HEK293 (cell line): Measurements from ENCODE around the gene VSTM2B.

Source experiments
- CTCF ChIA-PET: fragments of 350-600 bp; formaldehyde crosslinking; extraction: SDS; loops from one replicate; lab custom pipeline; 2021; ENCODE audit warnings: antibody characterized with exemption; lab: Yijun Ruan, JAX
- POLR2A ChIA-PET: fragments of 300-600 bp; formaldehyde crosslinking; extraction: SDS; loops from one replicate; lab custom pipeline; 2020; ENCODE audit warnings: antibody characterized with exemption, inconsistent platforms; lab: Yijun Ruan, JAX
- H3K27ac ChIP-seq: fragments of 200-500 bp; sonication (Bioruptor generic); 2 replicates; pipeline ENCODE4 v1.5.1; 2014; ENCODE audit warnings: low read depth, low read length, control low read depth, inconsistent platforms; ENCODE audit errors: extremely low read depth
- H3K36me3 ChIP-seq, 2 experiments: fragments of 200-500 bp in 1 of 2; sonication (Bioruptor generic) in 1 of 2; 1 replicate in 1 of 2; 2 replicates in 1 of 2; pipeline ENCODE4 v1.5.1; 2014 to 2017; ENCODE audit warnings: inconsistent platforms in 2 of 2, low read length in 2 of 2; ENCODE audit not compliant: control insufficient read depth in 2 of 2, insufficient read depth in 1 of 2
- H3K4me1 ChIP-seq: fragments of 200-500 bp; sonication (Bioruptor generic); 2 replicates; pipeline ENCODE4 v1.5.1; 2014; ENCODE audit warnings: mild to moderate bottlenecking, low read length, inconsistent platforms; ENCODE audit not compliant: control insufficient read depth, insufficient read depth
- H3K4me3 ChIP-seq: 2 replicates; pipeline ENCODE4 v1.5.1; 2011; ENCODE audit warnings: low read depth, mild to moderate bottlenecking, control low read depth, low read length, moderate library complexity
- H3K9me3 ChIP-seq: fragments of 200-500 bp; sonication (Bioruptor generic); 2 replicates; pipeline ENCODE4 v1.5.1; 2014; ENCODE audit warnings: low read depth, low read length, inconsistent platforms; ENCODE audit not compliant: control insufficient read depth, insufficient read depth
- CTCF ChIP-seq: fragments of 450-650 bp; formaldehyde crosslinking; IDR thresholded peaks from 2 replicates; pipeline ENCODE4 v1.5.1; 2016; ENCODE audit warnings: missing biosample characterization, missing genetic modification characterization
- EGR2 ChIP-seq: fragments of 450-650 bp; formaldehyde crosslinking; IDR thresholded peaks from 2 replicates; pipeline ENCODE4 v1.5.1; 2016; ENCODE audit warnings: low read depth, missing biosample characterization, missing genetic modification characterization
- HOXC10 ChIP-seq: sonication (generic); formaldehyde crosslinking; IDR thresholded peaks from 2 replicates; pipeline ENCODE4 v1.8.1; 2023; ENCODE audit warnings: mild to moderate bottlenecking, missing genetic modification reagents
- KLF1 ChIP-seq: fragments of 450-650 bp; formaldehyde crosslinking; IDR thresholded peaks from 2 replicates; pipeline ENCODE4 v1.5.1; 2016; ENCODE audit warnings: missing biosample characterization, missing genetic modification characterization
- KLF16 ChIP-seq: fragments of 450-650 bp; formaldehyde crosslinking; IDR thresholded peaks from 2 replicates; pipeline ENCODE4 v1.5.1; 2017; ENCODE audit warnings: missing biosample characterization, missing genetic modification characterization
- PRDM1 ChIP-seq: fragments of 450-650 bp; formaldehyde crosslinking; IDR thresholded peaks from 2 replicates; pipeline ENCODE4; 2016; ENCODE audit warnings: missing biosample characterization, missing genetic modification characterization
- RBAK ChIP-seq: fragments of 450-650 bp; formaldehyde crosslinking; IDR thresholded peaks from 2 replicates; pipeline ENCODE4 v1.5.1; 2016; ENCODE audit warnings: missing biosample characterization, missing genetic modification characterization
- REST ChIP-seq: fragments of 450-650 bp; formaldehyde crosslinking; IDR thresholded peaks from 2 replicates; pipeline ENCODE4 v1.5.1; 2016; ENCODE audit warnings: missing biosample characterization, missing genetic modification characterization
- ZBTB21 ChIP-seq: fragments of 450-650 bp; formaldehyde crosslinking; IDR thresholded peaks from 2 replicates; pipeline ENCODE4 v1.5.1; 2017; ENCODE audit warnings: missing biosample characterization, missing genetic modification characterization
- ZBTB8A ChIP-seq: fragments of 450-650 bp; formaldehyde crosslinking; IDR thresholded peaks from 2 replicates; pipeline ENCODE4 v1.5.1; 2016; ENCODE audit warnings: missing biosample characterization, missing genetic modification characterization
- ZFHX2 ChIP-seq: fragments of 450-650 bp; formaldehyde crosslinking; conservative IDR thresholded peaks from 2 replicates; pipeline ENCODE4 v1.5.1; 2016; ENCODE audit warnings: missing biosample characterization, missing genetic modification characterization
- ZNF19 ChIP-seq: fragments of 450-650 bp; formaldehyde crosslinking; IDR thresholded peaks from 2 replicates; pipeline ENCODE4; 2016; ENCODE audit warnings: missing biosample characterization, missing genetic modification characterization, low read depth
- ZNF23 ChIP-seq: fragments of 450-650 bp; formaldehyde crosslinking; IDR thresholded peaks from 2 replicates; pipeline ENCODE4 v1.5.1; 2016; ENCODE audit warnings: missing biosample characterization, missing genetic modification characterization, borderline replicate concordance
- ZNF311 ChIP-seq: fragments of 450-650 bp; formaldehyde crosslinking; IDR thresholded peaks from 2 replicates; pipeline ENCODE4 v1.5.1; 2017; ENCODE audit warnings: missing biosample characterization, missing genetic modification characterization, borderline replicate concordance
- ZNF37A ChIP-seq: fragments of 450-650 bp; IDR thresholded peaks from 2 replicates; pipeline ENCODE4 v1.5.1; 2018; ENCODE audit warnings: missing biosample characterization, missing genetic modification characterization
- ZNF391 ChIP-seq: fragments of 450-650 bp; formaldehyde crosslinking; IDR thresholded peaks from 2 replicates; pipeline ENCODE4 v1.5.1; 2016; ENCODE audit warnings: low read depth, missing biosample characterization, missing genetic modification characterization, borderline replicate concordance
- ZNF394 ChIP-seq: fragments of 450-650 bp; formaldehyde crosslinking; IDR thresholded peaks from 2 replicates; pipeline ENCODE4 v1.5.1; 2016; ENCODE audit warnings: missing biosample characterization, missing genetic modification characterization, mild to moderate bottlenecking, moderate library complexity, borderline replicate concordance
- ZNF416 ChIP-seq: fragments of 450-650 bp; formaldehyde crosslinking; IDR thresholded peaks from 2 replicates; pipeline ENCODE4 v1.5.1; 2016; ENCODE audit warnings: missing biosample characterization, missing genetic modification characterization
- ZNF449 ChIP-seq: fragments of 450-650 bp; formaldehyde crosslinking; IDR thresholded peaks from 2 replicates; pipeline ENCODE4 v1.5.1; 2017; ENCODE audit warnings: missing biosample characterization, mild to moderate bottlenecking, missing genetic modification characterization, moderate library complexity
- ZNF580 ChIP-seq: fragments of 450-650 bp; formaldehyde crosslinking; IDR thresholded peaks from 2 replicates; pipeline ENCODE4 v1.5.1; 2016; ENCODE audit warnings: missing biosample characterization, missing genetic modification characterization
- ZNF585B ChIP-seq: fragments of 450-650 bp; formaldehyde crosslinking; IDR thresholded peaks from 2 replicates; pipeline ENCODE4 v1.5.1; 2016; ENCODE audit warnings: missing biosample characterization, missing genetic modification characterization
- ZNF621 ChIP-seq: fragments of 450-650 bp; formaldehyde crosslinking; IDR thresholded peaks from 2 replicates; pipeline ENCODE4 v1.5.1; 2017; ENCODE audit warnings: missing biosample characterization, missing genetic modification characterization
- ZNF623 ChIP-seq: fragments of 450-650 bp; formaldehyde crosslinking; IDR thresholded peaks from 2 replicates; pipeline ENCODE4 v1.5.1; 2016; ENCODE audit warnings: missing biosample characterization, missing genetic modification characterization
- ZNF664 ChIP-seq: fragments of 450-650 bp; formaldehyde crosslinking; IDR thresholded peaks from 2 replicates; pipeline ENCODE4 v1.5.1; 2016; ENCODE audit warnings: missing biosample characterization, missing genetic modification characterization
- ZNF670 ChIP-seq: fragments of 450-650 bp; formaldehyde crosslinking; IDR thresholded peaks from 2 replicates; pipeline ENCODE4 v1.5.1; 2016; ENCODE audit warnings: missing biosample characterization, missing genetic modification characterization, low read depth
- ZNF777 ChIP-seq: fragments of 450-650 bp; formaldehyde crosslinking; IDR thresholded peaks from 2 replicates; pipeline ENCODE4 v1.5.1; 2017; ENCODE audit warnings: missing biosample characterization, missing genetic modification characterization, borderline replicate concordance

Gene VSTM2B

DNA sequence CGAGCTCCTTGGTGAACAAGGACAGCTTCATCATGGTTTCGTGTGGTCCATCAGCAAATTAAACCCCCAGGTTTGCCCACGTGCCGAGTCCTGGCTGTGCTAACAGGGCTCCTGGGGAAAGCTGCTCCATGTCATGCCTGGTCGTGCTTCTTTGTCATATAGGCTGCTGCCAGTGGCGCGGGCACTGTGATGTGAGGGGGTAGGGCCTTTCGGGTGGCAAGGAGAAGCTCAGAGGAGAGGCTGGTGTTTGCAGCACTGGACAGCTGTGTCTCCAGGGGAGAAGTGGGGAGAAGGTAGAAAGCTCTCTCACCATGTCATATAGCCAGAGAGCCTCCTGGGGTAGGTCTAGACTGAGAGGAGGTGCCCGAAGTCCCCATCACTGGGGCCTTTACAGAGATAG, 13.3 kb downstream of the VSTM2B start:
- Histone ChIP-seq H3K9me3 (no peaks in the 10 kb centered on the region), H3K36me3 (peaks cover 0 to 5% of the 10 kb centered on the region in 2 experiments; a peak in 1 of 3 replicates), H3K27ac (no peak overlapping the region), H3K4me3 (no peak overlapping the region), H3K4me1 (peaks cover 4% of the 10 kb centered on the region; the same call in 1 of the 2 replicates)
- CTCF ChIA-PET = interaction anchor here (1.1 to 4.7 kb wide), 3 partner anchors 10 to 71 kb away, joined by 3 to 38 read pairs (median 4); no protein-coding TSS in a partner anchor
- POLR2A ChIA-PET = no interaction called here
- no peak for TF ChIP-seq ZNF391 (tag by site-specific recombination)
- TF ChIP-seq PRDM1 (tag by site-specific recombination) = no peak
- TF ChIP-seq ZNF664 (tag by site-specific recombination) = no peak
- TF ChIP-seq ZNF623 (tag by site-specific recombination) = no peak
- no peak for TF ChIP-seq CTCF
- no peak for TF ChIP-seq RBAK (tag by site-specific recombination)
- no peak for TF ChIP-seq ZBTB21 (tag by site-specific recombination)

GRCh38 chr19:29539670-29540069, 13.9 kb downstream of the VSTM2B start:
- ChIA-PET POLR2A (no interaction called here), CTCF (interaction anchor here (1.1 to 4.7 kb wide), 3 partner anchors 11 to 72 kb away, joined by 3 to 38 read pairs (median 4); no protein-coding TSS in a partner anchor)
- 0 out of 2 replicates have a peak, but pooled peaks have one; percentile 14 for TF ChIP-seq ZFHX2 (tag by site-specific recombination)
- TF ChIP-seq EGR2 = peak; percentile 66
- no peak for TF ChIP-seq ZNF670
- TF ChIP-seq ZNF311 = no peak
- no peak for TF ChIP-seq ZNF580 (tag by site-specific recombination)
- TF ChIP-seq ZNF23 (tag by site-specific recombination) = no peak
- no peak for TF ChIP-seq ZNF416 (tag by site-specific recombination)
- no peak for TF ChIP-seq REST (tag by site-specific recombination)
- TF ChIP-seq KLF16 = no peak
- TF ChIP-seq KLF1 (tag by site-specific recombination) = 0 out of 2 replicates have a peak, but pooled peaks have one; percentile 21
- no peaks in the 10 kb centered on the region for H3K9me3 ChIP-seq
- H3K4me3 ChIP-seq = no peak overlapping the region
- H3K4me1 ChIP-seq = peaks cover 4% of the 10 kb centered on the region; the same call in 1 of the 2 replicates
- H3K27ac ChIP-seq = no peak overlapping the region
- peaks cover 0 to 5% of the 10 kb centered on the region in 2 experiments; a peak in 1 of 3 replicates for H3K36me3 ChIP-seq

- Histone ChIP-seq H3K9me3 (no peaks in the 10 kb centered on the region), H3K27ac (no peak overlapping the region), H3K4me3 (no peak overlapping the region), H3K36me3 (peaks cover 0 to 5% of the 10 kb centered on the region in 2 experiments; a peak in 1 of 3 replicates), H3K4me1 (peaks cover 4% of the 10 kb centered on the region; the same call in 1 of the 2 replicates)
- ChIA-PET CTCF (interaction anchor here (1.1 to 4.7 kb wide), 3 partner anchors 11 to 70 kb away, joined by 3 to 38 read pairs (median 4); no protein-coding TSS in a partner anchor), POLR2A (no interaction called here)
- TF ChIP-seq HOXC10 (CRISPR knock-in tag) = no peak
- TF ChIP-seq ZNF37A (tag by site-specific recombination) = no peak
- no peak for TF ChIP-seq ZNF394
- TF ChIP-seq ZNF449 (tag by site-specific recombination) = no peak
- no peak for TF ChIP-seq ZNF585B (tag by site-specific recombination)
- no peak for TF ChIP-seq ZNF19 (tag by site-specific recombination)
- TF ChIP-seq ZBTB8A = no peak
- no peak for TF ChIP-seq ZNF777 (tag by site-specific recombination)
- TF ChIP-seq ZNF621 (tag by site-specific recombination) = no peak
Observed at GRCh38 chr19:29540114-29540513, 14.3 kb downstream of the VSTM2B start.
